ENCODE results near the gene KCTD5. TPM values are rescaled to one million over a fixed set of nuclear protein-coding genes. Genes with fewer than 3 reads are reported as not detected.

The KCTD5 gene
- total and polyA plus RNA-seq, 2 of the 8 experiments (the other 6 are each of a cell fraction or from before 2014, with no cell fraction given), result 26.6 to 31.8 TPM

- no peak for TF ChIP-seq GABPA (IDR thresholded peaks at IDR 0.05; ENCODE audit: borderline replicate concordance, insufficient read depth, low read length)
- TF ChIP-seq CTBP2 (IDR thresholded peaks at IDR 0.05; ENCODE audit: borderline replicate concordance, insufficient read depth, insufficient read length, low read length), result no peak
- no peak for TF ChIP-seq E2F6 (IDR thresholded peaks at IDR 0.05)
- no peak for TF ChIP-seq RFX5 (IDR thresholded peaks at IDR 0.05; ENCODE audit: borderline replicate concordance, low read depth, low read length)
- TF ChIP-seq POU5F1 (IDR thresholded peaks at IDR 0.05; ENCODE audit: low read depth, low read length), result no peak
- no peak for TF ChIP-seq USF2 (IDR thresholded peaks at IDR 0.05; ENCODE audit: low read length)
- TF ChIP-seq SIX5 (IDR thresholded peaks at IDR 0.05; ENCODE audit: low read depth, low read length), result no peak
- TF ChIP-seq SRF (IDR thresholded peaks at IDR 0.05; ENCODE audit: low read depth, low read length), result no peak
These were observed 15.2 kb downstream of the KCTD5 start (continued) for GRCh38 chr16:2697401-2697948.
